K562 (cell line): ENCODE data around the gene STIM1. TPM values are rescaled to one million over a fixed set of nuclear protein-coding genes. Genes with fewer than 3 reads are reported as not detected.
A peak's percentile ranks its signal among the peaks of the same experiment; 100 is the strongest.

Experiments used
- ATAC-seq: fragments of 200-7000 bp; cut with Tn5 transposase; 3 replicates; pipeline ENCODE4 v1.9.1; 2020; ENCODE audit warnings: moderate library complexity
- BruUV-seq: library from RNA; stranded (reverse); fragments of 400-500 nt; replicated peaks from 2 replicates; lab custom pipeline; 2021; lab: Mats Ljungman, UMichigan
- CTCF ChIA-PET: fragments of 300-600 bp; formaldehyde crosslinking; extraction: SDS; loops from one replicate; lab custom pipeline; 2021; ENCODE audit warnings: low intra/inter-chr PET ratio; lab: Yijun Ruan, JAX
- POLR2A ChIA-PET: fragments of 300-600, 350-650 bp; sonication (Branson Sonifier 250); formaldehyde crosslinking; extraction: SDS; loops from one replicate; lab custom pipeline; 2021; ENCODE audit warnings: antibody characterized with exemption, inconsistent platforms; lab: Yijun Ruan, JAX
- DNase-seq, 4 experiments: peaks; one replicate each; pipeline versions ENCODE4 v3.0.0 to v3.0.0-alpha.2; 2011 to 2018; ENCODE audit warnings: low spot score in 3 of 4, mixed read lengths in 3 of 4; ENCODE audit errors: extremely low read depth in 1 of 4
- FAIRE-seq: peaks from 2 replicates; lab custom pipeline; 2011; peaks lifted over from hg19 to GRCh38; lab: Jason Lieb, UNC
- H2AFZ ChIP-seq: 2 replicates; pipeline ENCODE4 v1.6.0; 2011; ENCODE audit warnings: low read depth, low read length, control low read depth, inconsistent platforms
- H3K27ac ChIP-seq: fragments of 200-600 bp; 3 replicates; pipeline ENCODE4 v1.8.0; 2011; ENCODE audit warnings: low read depth, mild to moderate bottlenecking, control low read depth, inconsistent platforms, low read length, moderate library complexity, mixed read lengths; ENCODE audit errors: extremely low read depth
- H3K27me3 ChIP-seq, 2 experiments: fragments of 300-600 bp in 1 of 2; 2 replicates in 1 of 2; 3 replicates in 1 of 2; pipeline versions ENCODE4 v1.6.0 to v1.8.0; 2011; ENCODE audit warnings: inconsistent platforms in 2 of 2, low read length in 2 of 2, mild to moderate bottlenecking in 1 of 2, mixed read lengths in 1 of 2, moderate library complexity in 1 of 2; ENCODE audit not compliant: control insufficient read depth in 2 of 2, insufficient read depth in 2 of 2
- H3K36me3 ChIP-seq: fragments of 300-600 bp; 3 replicates; pipeline ENCODE4 v1.8.0; 2011; ENCODE audit warnings: mild to moderate bottlenecking, low read length, inconsistent platforms; ENCODE audit not compliant: control insufficient read depth, insufficient read depth
- H3K4me1 ChIP-seq, 2 experiments: fragments of 200-600 bp in 1 of 2; replicated peaks in 1 of 2; 2 replicates in 1 of 2; 3 replicates in 1 of 2; pipeline versions ENCODE4 v1.5.1 to v1.8.0; 2011; ENCODE audit warnings: inconsistent platforms in 2 of 2, low read length in 2 of 2, mild to moderate bottlenecking in 1 of 2, mixed read lengths in 1 of 2, moderate library complexity in 1 of 2; ENCODE audit not compliant: control insufficient read depth in 2 of 2, insufficient read depth in 2 of 2
- H3K4me2 ChIP-seq: 2 replicates; pipeline ENCODE4 v1.6.1; 2011; ENCODE audit warnings: low read length, control low read depth, inconsistent platforms, mixed read lengths; ENCODE audit not compliant: insufficient read depth
- H3K4me3 ChIP-seq: fragments of 200-600 bp; sonication (generic), shearing (Covaris generic); 2 replicates; pipeline ENCODE4 v1.5.1; 2016; ENCODE audit warnings: control low read depth, inconsistent platforms
- H3K79me2 ChIP-seq: fragments of 200-600 bp; 3 replicates; pipeline ENCODE4 v1.8.0; 2011; ENCODE audit warnings: low read length, inconsistent platforms; ENCODE audit not compliant: control insufficient read depth, insufficient read depth
- H3K9ac ChIP-seq, 2 experiments: 2 replicates each; pipeline versions ENCODE4 v1.6.0 to v1.6.1; 2011; ENCODE audit warnings: low read depth in 2 of 2, low read length in 2 of 2, control low read depth in 1 of 2, inconsistent platforms in 1 of 2, mild to moderate bottlenecking in 1 of 2, mixed read lengths in 1 of 2; ENCODE audit not compliant: insufficient read depth in 1 of 2
- H3K9me1 ChIP-seq: one replicate; pipeline ENCODE4 v1.6.0; 2011; ENCODE audit warnings: inconsistent platforms, mild to moderate bottlenecking, low read length, moderate library complexity; ENCODE audit not compliant: control insufficient read depth, insufficient read depth
- H3K9me3 ChIP-seq: replicated peaks from 2 replicates; pipeline ENCODE4 v1.5.1; 2011; ENCODE audit warnings: low read depth, low read length, inconsistent platforms; ENCODE audit not compliant: control insufficient read depth, insufficient read depth
- H4K20me1 ChIP-seq: replicated peaks from 2 replicates; pipeline ENCODE4 v1.6.1; 2011; ENCODE audit warnings: low read length, inconsistent platforms, mixed read lengths; ENCODE audit not compliant: control insufficient read depth, insufficient read depth
- BHLHE40 ChIP-seq: IDR thresholded peaks from 2 replicates; pipeline ENCODE4 v1.6.1; 2011; ENCODE audit warnings: low read length, improper control_type of control experiment
- MYC ChIP-seq, 2 experiments: fragments of 250-450 bp in 1 of 2; sonication (Bioruptor Pico) in 1 of 2; IDR thresholded peaks; 2 replicates each; pipeline versions ENCODE4 v1.5.1 to v1.6.1; 2012 to 2021; ENCODE audit warnings: low read depth in 2 of 2, borderline replicate concordance in 1 of 2, improper control_type of control experiment in 1 of 2, low read length in 1 of 2, mild to moderate bottlenecking in 1 of 2, moderate library complexity in 1 of 2
- NBN ChIP-seq: fragments of 450-650 bp; IDR thresholded peaks from 2 replicates; pipeline ENCODE4 v1.6.1; 2016; ENCODE audit warnings: low read depth, mild to moderate bottlenecking
- ZNF280A ChIP-seq: fragments of 450-650 bp; IDR thresholded peaks from 2 replicates; pipeline ENCODE4 v1.6.1; 2018; ENCODE audit warnings: mild to moderate bottlenecking, low read depth; ENCODE audit not compliant: partially characterized antibody
- WGBS: fragments of 100-300 bp; shearing (Covaris generic); methylation state at CpG from one replicate; pipeline ENCODE4 v1.1.6; 2016; ENCODE audit warnings: low coverage, mixed read lengths; ENCODE audit not compliant: insufficient coverage; ENCODE audit errors: missing lambda C conversion rate; 5-methylcytosine and 5-hydroxymethylcytosine counted together
- in situ Hi-C: fragments of 300-500 bp; cut with MboI; formaldehyde crosslinking; loops from 4 replicates; pipeline ENCODE4 v1.15.0; 2018; ENCODE audit warnings: inconsistent platforms, mixed read lengths
- intact Hi-C: fragments of 100-400 bp; cut with micrococcal nuclease; formaldehyde crosslinking; loops from 2 replicates; pipeline ENCODE4 v1.14.2; 2022
- polyA plus RNA-seq, 8 experiments: library from polyadenylated mRNA; depleted of rRNA in 4 of 8; stranded (reverse) in 5 of 8; unstranded in 3 of 8; fragments of >200 nt; fragmentation: Nextera tagmentation in 2 of 8; fragmentation: Illumina TruSeq in 1 of 8; extraction: Ambion mirVana in 2 of 8; extraction: Trizol in 1 of 8; gene quantifications; 2 replicates each; pipeline versions ENCODE4 v1.2.1 to v1.2.3, GENCODE V29; 2011 to 2014; ENCODE audit warnings: inconsistent platforms in 1 of 8, missing spikeins in 1 of 8
- total RNA-seq, 7 experiments: library from RNA; depleted of rRNA in 6 of 7; stranded (reverse); fragments of >200 nt in 6 of 7; fragmentation: Illumina TruSeq in 2 of 7; extraction: Trizol in 2 of 7; gene quantifications; 2 replicates each; pipeline versions ENCODE4 v1.2.1 to v1.2.3, GENCODE V29; 2011 to 2021; ENCODE audit warnings: low replicate concordance in 1 of 7
- TF ChIP-seq, protein P1 (sequence below): IDR thresholded peaks from 2 replicates; pipeline ENCODE4 v1.6.1; 2012; ENCODE audit warnings: low read depth, low read length, improper control_type of control experiment, borderline replicate concordance
- TF ChIP-seq, protein P2 (sequence below), 2 experiments: fragments of 450-650 bp; formaldehyde crosslinking in 1 of 2; IDR thresholded peaks; 2 replicates each; pipeline versions ENCODE4 v1.4.0 to v1.6.1; 2014 to 2020; ENCODE audit warnings: mild to moderate bottlenecking in 2 of 2, borderline replicate concordance in 1 of 2, low read depth in 1 of 2

The STIM1 gene
- total and polyA plus RNA-seq, 9 of the 15 experiments (the other 6 are each of a cell fraction or from before 2014, with no cell fraction given) = 7.7 to 50.5 (median 22.5) TPM

DNA sequence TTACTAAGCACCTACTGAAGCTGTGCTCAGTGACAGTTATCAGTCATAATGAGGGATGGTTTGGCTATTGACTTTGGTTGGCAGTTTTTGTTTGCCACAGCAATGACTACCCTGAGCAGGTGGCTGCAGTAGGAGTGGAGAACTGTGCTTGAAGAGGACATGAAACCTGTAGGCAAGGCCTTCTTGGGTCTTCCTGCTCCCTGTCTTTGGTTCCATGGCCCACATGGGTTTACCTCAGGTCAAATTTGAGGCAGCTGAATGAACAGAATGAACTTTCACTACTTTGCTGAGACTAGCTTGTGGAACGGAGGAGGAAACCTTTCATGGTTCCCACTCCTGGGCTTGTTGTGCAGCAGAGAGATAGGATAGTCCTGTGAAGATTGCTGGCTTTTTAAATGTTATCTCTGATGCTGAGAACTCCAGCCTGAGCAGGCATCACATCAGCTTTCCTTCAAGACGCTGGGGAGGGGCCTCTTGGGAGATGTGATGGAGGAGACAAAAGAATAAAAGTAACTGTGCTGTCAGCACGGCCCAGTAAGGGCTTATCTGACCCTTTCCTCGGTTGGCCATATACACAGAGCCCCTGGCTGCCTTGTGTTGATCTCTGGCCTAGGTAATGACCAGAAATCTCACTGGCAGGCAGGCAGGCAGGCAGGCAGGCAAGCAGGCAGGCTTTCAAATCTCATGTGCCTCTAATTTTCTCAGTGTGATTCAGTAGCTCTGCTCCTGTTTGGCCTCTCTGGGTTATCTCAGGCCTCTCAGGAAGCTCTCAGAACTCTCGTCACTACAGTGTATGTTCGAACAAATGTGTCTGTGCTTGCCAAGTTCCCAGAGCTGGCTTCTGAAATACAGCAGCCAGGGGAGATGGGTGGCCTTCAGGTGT is 12.0 kb downstream of the STIM1 start:
- 2% methylated on average over 6 of the region's 6 CpGs for WGBS
- no peaks in the 10 kb centered on the region for H3K9me1 ChIP-seq
- peaks cover 94% of the 10 kb centered on the region for H3K79me2 ChIP-seq
- intact Hi-C loops (loop anchor here (1.0 to 2.0 kb wide), 2 partner anchors 11 to 17 kb away; no protein-coding TSS in a partner anchor), in situ Hi-C loops (no loop called here)
- FAIRE-seq = peak; percentile 88
- H3K9ac ChIP-seq = peak overlapping the region; percentile 54 to 66; a peak in 2 of 4 replicates
- BruUV-seq = no TSS peak
- H3K27me3 ChIP-seq = no peaks in the 10 kb centered on the region
- peak overlapping the region; percentile 72 for H3K4me2 ChIP-seq
- no peak overlapping the region for H2AFZ ChIP-seq
- H4K20me1 ChIP-seq = no peaks in the 10 kb centered on the region
- H3K4me1 ChIP-seq = peaks cover 44 to 74% of the 10 kb centered on the region in 2 experiments
- H3K4me3 ChIP-seq = no peak overlapping the region
- POLR2A ChIA-PET = interaction anchor here (0.6 to 4.9 kb wide), 16 partner anchors 9 to 279 kb away, joined by 3 to 34 read pairs (median 4); partner anchors contain the start of gene STIM1
- peak; percentile 74 for ATAC-seq
- H3K27ac ChIP-seq = peak overlapping the region; percentile 77
- no peaks in the 10 kb centered on the region for H3K36me3 ChIP-seq
- CTCF ChIA-PET = no interaction called here
- H3K9me3 ChIP-seq = no peaks in the 10 kb centered on the region
- peak; percentile 56 to 94 (median 68) for DNase-seq
- TF ChIP-seq MYC (IDR thresholded peaks at IDR 0.05; ENCODE audit: low read depth, low read length) = peak; percentile 31; the same call in 1 of the 2 replicates
- no peak for TF ChIP-seq MYC (CRISPR knock-in tag; IDR thresholded peaks at IDR 0.05; ENCODE audit: borderline replicate concordance, low read depth)
- peak; percentile 8 for TF ChIP-seq ZNF280A
- TF ChIP-seq, protein P1, sequence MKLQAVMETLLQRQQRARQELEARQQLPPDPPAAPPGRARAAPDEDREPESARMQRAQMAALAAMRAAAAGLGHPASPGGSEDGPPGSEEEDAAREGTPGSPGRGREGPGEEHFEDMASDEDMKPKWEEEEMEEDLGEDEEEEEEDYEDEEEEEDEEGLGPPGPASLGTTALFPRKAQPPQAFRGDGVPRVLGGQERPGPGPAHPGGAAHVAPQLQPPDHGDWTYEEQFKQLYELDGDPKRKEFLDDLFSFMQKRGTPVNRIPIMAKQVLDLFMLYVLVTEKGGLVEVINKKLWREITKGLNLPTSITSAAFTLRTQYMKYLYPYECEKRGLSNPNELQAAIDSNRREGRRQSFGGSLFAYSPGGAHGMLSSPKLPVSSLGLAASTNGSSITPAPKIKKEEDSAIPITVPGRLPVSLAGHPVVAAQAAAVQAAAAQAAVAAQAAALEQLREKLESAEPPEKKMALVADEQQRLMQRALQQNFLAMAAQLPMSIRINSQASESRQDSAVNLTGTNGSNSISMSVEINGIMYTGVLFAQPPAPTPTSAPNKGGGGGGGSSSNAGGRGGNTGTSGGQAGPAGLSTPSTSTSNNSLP = peak; percentile 50; the same call in 1 of the 2 replicates
- peak; percentile 34; the same call in 1 of the 2 replicates for TF ChIP-seq BHLHE40
- TF ChIP-seq, protein P2, sequence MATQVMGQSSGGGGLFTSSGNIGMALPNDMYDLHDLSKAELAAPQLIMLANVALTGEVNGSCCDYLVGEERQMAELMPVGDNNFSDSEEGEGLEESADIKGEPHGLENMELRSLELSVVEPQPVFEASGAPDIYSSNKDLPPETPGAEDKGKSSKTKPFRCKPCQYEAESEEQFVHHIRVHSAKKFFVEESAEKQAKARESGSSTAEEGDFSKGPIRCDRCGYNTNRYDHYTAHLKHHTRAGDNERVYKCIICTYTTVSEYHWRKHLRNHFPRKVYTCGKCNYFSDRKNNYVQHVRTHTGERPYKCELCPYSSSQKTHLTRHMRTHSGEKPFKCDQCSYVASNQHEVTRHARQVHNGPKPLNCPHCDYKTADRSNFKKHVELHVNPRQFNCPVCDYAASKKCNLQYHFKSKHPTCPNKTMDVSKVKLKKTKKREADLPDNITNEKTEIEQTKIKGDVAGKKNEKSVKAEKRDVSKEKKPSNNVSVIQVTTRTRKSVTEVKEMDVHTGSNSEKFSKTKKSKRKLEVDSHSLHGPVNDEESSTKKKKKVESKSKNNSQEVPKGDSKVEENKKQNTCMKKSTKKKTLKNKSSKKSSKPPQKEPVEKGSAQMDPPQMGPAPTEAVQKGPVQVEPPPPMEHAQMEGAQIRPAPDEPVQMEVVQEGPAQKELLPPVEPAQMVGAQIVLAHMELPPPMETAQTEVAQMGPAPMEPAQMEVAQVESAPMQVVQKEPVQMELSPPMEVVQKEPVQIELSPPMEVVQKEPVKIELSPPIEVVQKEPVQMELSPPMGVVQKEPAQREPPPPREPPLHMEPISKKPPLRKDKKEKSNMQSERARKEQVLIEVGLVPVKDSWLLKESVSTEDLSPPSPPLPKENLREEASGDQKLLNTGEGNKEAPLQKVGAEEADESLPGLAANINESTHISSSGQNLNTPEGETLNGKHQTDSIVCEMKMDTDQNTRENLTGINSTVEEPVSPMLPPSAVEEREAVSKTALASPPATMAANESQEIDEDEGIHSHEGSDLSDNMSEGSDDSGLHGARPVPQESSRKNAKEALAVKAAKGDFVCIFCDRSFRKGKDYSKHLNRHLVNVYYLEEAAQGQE (IDR thresholded peaks at IDR 0.05; ENCODE audit: borderline replicate concordance) = peak; percentile 24; the same call in 1 of the 2 replicates
- TF ChIP-seq, protein P2 (CRISPR knock-in tag; IDR thresholded peaks at IDR 0.05; ENCODE audit: low read depth) = no peak
- TF ChIP-seq NBN = peak; percentile 85
